ENCODE results near the gene SLIT1. TPM values are rescaled to one million over a fixed set of nuclear protein-coding genes. Genes with fewer than 3 reads are reported as not detected.
A peak's percentile ranks its signal among the peaks of the same experiment; 100 is the strongest.

Gene SLIT1
- total RNA-seq, 4 donors from 2014 or later, result under 0.01 to 0.78 (median 0.15) TPM

- no peaks in the 10 kb centered on the region for H3K9me3 ChIP-seq
- TF ChIP-seq POLR2A (IDR thresholded peaks at IDR 0.05) (no peak), CTCF (IDR thresholded peaks at IDR 0.05) (no peak)
- 70 to 72% methylated on average over 6 to 7 of the region's 7 CpGs for WGBS, 2 donors
- H3K27ac ChIP-seq, result no peak overlapping the region
- H3K36me3 ChIP-seq, result no peaks in the 10 kb centered on the region
- no peaks in the 10 kb centered on the region for H3K27me3 ChIP-seq
- intact Hi-C loops (cut with DNase I), result no loop called here
- no peak overlapping the region for H3K4me3 ChIP-seq (replicated peaks in 1 of 3)
- DNase-seq, result no peak
- no peaks in the 10 kb centered on the region for H3K4me1 ChIP-seq
Measured at GRCh38 chr10:97138846-97139245, 46.9 kb downstream of the SLIT1 start.

DNA sequence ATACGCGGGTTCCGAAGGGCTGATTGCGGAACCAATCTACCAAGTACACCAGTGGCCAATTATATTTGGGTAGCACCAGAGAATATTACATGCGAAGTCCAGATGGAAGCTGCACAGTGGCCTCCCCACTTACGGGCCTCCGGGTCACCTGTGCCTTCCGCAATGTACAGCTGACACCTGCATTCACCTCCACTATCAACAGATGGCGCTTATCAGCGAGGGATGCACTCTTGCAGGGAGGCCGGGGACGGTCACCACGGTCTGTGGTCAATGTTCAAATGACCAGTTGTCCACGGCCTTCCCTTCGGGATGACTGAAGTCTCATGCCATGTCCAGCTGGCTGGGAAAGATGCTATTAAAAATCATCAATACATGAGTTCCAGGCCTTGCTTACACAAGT is 47.6 kb downstream of the SLIT1 start:
- peak; percentile 21 to 33 for DNase-seq
- intact Hi-C loops (cut with DNase I), result no loop called here
- no peaks in the 10 kb centered on the region for H3K4me1 ChIP-seq
- H3K27me3 ChIP-seq, result no peaks in the 10 kb centered on the region
- H3K27ac ChIP-seq, result no peak overlapping the region
- no peaks in the 10 kb centered on the region for H3K36me3 ChIP-seq
- TF ChIP-seq POLR2A (IDR thresholded peaks at IDR 0.05), result no peak
- TF ChIP-seq CTCF (IDR thresholded peaks at IDR 0.05), result peak in 4 of 6 experiments; percentile 1 to 34 (median 20)
- no peak overlapping the region for H3K4me3 ChIP-seq (replicated peaks in 1 of 3)
- 69 to 75% methylated on average over 12 to 15 of the region's 15 CpGs for WGBS, 2 donors
- H3K9me3 ChIP-seq, result no peaks in the 10 kb centered on the region

DNA sequence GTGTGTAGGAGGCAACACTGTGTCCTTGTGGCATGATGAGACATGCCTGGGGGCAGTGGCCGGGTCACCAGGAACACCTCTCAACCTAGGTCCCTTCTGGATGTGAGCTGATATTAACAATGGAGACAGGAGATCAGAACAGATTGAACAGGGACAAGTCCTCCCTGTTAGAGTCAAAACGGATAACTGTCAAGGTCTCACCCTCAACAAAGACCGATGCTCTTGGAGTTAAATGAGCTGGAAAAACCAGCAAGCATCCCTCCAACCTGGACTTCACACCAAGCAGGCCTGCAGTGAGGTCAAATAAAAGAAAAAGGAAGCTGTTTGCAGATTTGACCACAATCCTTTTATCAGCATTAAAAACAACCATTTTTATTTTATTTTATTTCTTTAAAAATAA is 49.0 kb downstream of the SLIT1 start:
- H3K4me3 ChIP-seq (replicated peaks in 1 of 3), result no peak overlapping the region
- intact Hi-C loops (cut with DNase I), result no loop called here

GRCh38 chr10:97135464-97135863 is 50.3 kb downstream of the SLIT1 start:
- WGBS, 2 donors, result 82% methylated on average over 11 of the region's 11 CpGs
- Histone ChIP-seq H3K27me3 (no peaks in the 10 kb centered on the region), H3K9me3 (no peaks in the 10 kb centered on the region), H3K4me1 (no peaks in the 10 kb centered on the region), H3K36me3 (no peaks in the 10 kb centered on the region), H3K27ac (no peak overlapping the region), H3K4me3 (replicated peaks in 1 of 3) (no peak overlapping the region)
- TF ChIP-seq CTCF (IDR thresholded peaks at IDR 0.05) (no peak), POLR2A (IDR thresholded peaks at IDR 0.05) (no peak)
- intact Hi-C loops (cut with DNase I), result no loop called here
- no peak for DNase-seq

More for the DNA sequence above, 49.0 kb downstream of the SLIT1 start:
- no peaks in the 10 kb centered on the region for H3K4me1 ChIP-seq
- H3K36me3 ChIP-seq, result no peaks in the 10 kb centered on the region
- 85 to 87% methylated on average over 3 of the region's 3 CpGs for WGBS, 2 donors
- no peak for DNase-seq
- TF ChIP-seq CTCF (IDR thresholded peaks at IDR 0.05) (no peak), POLR2A (IDR thresholded peaks at IDR 0.05) (no peak)
- no peak overlapping the region for H3K27ac ChIP-seq
- no peaks in the 10 kb centered on the region for H3K27me3 ChIP-seq
- no peaks in the 10 kb centered on the region for H3K9me3 ChIP-seq

GRCh38 chr10:97134983-97135382 is 50.8 kb downstream of the SLIT1 start:
- Histone ChIP-seq H3K9me3 (no peaks in the 10 kb centered on the region), H3K36me3 (no peaks in the 10 kb centered on the region), H3K27ac (no peak overlapping the region), H3K27me3 (no peaks in the 10 kb centered on the region), H3K4me1 (no peaks in the 10 kb centered on the region), H3K4me3 (replicated peaks in 1 of 3) (no peak overlapping the region)
- TF ChIP-seq POLR2A (IDR thresholded peaks at IDR 0.05) (no peak), CTCF (IDR thresholded peaks at IDR 0.05) (no peak)
- intact Hi-C loops (cut with DNase I), result no loop called here
- 89 to 92% methylated on average over 15 of the region's 15 CpGs for WGBS, 2 donors
- DNase-seq, result no peak

Data from thyroid gland (tissue), 4 donors.